ENCODE data around the gene PTPN2. TPM values are rescaled to one million over a fixed set of nuclear protein-coding genes. Genes with fewer than 3 reads are reported as not detected.
A peak's percentile ranks its signal among the peaks of the same experiment; 100 is the strongest.

PTPN2 gene
- total and polyA plus RNA-seq, 9 of the 15 experiments (the other 6 are each of a cell fraction or from before 2014, with no cell fraction given): 36.6 to 66.4 (median 43.8) TPM

DNA sequence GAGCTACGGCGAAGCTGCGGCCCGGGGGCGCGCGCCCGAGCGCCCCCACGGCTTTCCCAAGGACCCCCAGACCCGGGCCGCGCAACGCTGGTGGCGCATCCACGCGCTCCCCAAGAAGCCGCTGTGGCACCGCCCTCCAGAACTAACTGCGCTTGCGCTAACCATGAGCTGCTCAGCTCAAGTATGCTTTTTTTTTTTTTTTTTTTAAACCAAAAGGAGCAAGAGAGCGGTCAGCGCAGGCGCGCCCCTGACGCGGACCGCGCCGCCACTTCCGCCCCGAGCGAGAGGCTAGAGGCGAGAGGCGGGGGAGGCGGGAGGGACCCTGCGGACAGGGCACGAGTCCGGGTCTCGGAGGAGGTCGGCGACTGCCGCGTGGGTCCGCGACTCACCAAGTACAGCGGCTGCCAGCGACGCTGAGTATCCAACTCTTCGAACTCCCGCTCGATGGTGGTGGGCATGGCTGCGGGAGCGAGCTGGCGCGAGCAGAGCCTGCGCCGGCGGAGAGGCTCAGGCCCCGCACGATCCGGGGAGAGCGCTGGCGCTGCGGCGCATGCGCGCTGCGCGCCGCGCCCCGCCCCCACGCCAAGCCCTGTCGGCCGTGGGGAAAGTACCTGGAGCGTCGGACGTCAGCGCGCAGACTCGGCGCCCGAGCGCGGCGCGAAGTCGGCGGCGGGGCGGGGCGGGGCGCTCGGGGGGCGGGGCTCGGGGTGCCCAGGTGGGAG, at the start of gene PTPN2 (continued):
- TF ChIP-seq MTA1 (IDR thresholded peaks at IDR 0.05; ENCODE audit: borderline replicate concordance): no peak
- TF ChIP-seq, protein P1, sequence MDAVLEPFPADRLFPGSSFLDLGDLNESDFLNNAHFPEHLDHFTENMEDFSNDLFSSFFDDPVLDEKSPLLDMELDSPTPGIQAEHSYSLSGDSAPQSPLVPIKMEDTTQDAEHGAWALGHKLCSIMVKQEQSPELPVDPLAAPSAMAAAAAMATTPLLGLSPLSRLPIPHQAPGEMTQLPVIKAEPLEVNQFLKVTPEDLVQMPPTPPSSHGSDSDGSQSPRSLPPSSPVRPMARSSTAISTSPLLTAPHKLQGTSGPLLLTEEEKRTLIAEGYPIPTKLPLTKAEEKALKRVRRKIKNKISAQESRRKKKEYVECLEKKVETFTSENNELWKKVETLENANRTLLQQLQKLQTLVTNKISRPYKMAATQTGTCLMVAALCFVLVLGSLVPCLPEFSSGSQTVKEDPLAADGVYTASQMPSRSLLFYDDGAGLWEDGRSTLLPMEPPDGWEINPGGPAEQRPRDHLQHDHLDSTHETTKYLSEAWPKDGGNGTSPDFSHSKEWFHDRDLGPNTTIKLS (IDR thresholded peaks at IDR 0.05; ENCODE audit: borderline replicate concordance, low read depth): peak; percentile 70
- TF ChIP-seq ZNF586 (CRISPR knock-in tag; conservative IDR thresholded peaks at IDR 0.05): no peak
- no peak; the same call in 1 of the 2 replicates for TF ChIP-seq NR3C1 (CRISPR knock-in tag; IDR thresholded peaks at IDR 0.05)
- no peak; the same call in 1 of the 2 replicates for TF ChIP-seq CHCHD3 (CRISPR knock-in tag; IDR thresholded peaks at IDR 0.05)
- TF ChIP-seq POLR2AphosphoS2 (IDR thresholded peaks at IDR 0.05; ENCODE audit: low read length): peak; percentile 32; the same call in 1 of the 2 replicates
- TF ChIP-seq KHSRP (IDR thresholded peaks at IDR 0.05): no peak
- peak; percentile 70 for TF ChIP-seq SIN3B (IDR thresholded peaks at IDR 0.05; ENCODE audit: low read depth)
- peak; percentile 63 to 91 for TF ChIP-seq MAZ (CRISPR knock-in tag; conservative IDR thresholded peaks at IDR 0.05 in 1 of 2, IDR thresholded peaks at IDR 0.05 in 1 of 2)
- no peak for TF ChIP-seq ZFP1 (CRISPR knock-in tag; IDR thresholded peaks at IDR 0.05)
- no peak for TF ChIP-seq NUFIP1 (IDR thresholded peaks at IDR 0.05; ENCODE audit: partially characterized antibody)
- TF ChIP-seq DPF2 (IDR thresholded peaks at IDR 0.05): no peak
- TF ChIP-seq MTA3 (IDR thresholded peaks at IDR 0.05; ENCODE audit: borderline replicate concordance): peak; percentile 78; the same call in 1 of the 2 replicates
- no peak for TF ChIP-seq SP2 (IDR thresholded peaks at IDR 0.05; ENCODE audit: extremely low read depth, low read depth, low read length, poor library complexity, severe bottlenecking)
- peak; percentile 74 for TF ChIP-seq TBP (optimal IDR thresholded peaks at IDR 0.05; ENCODE audit: low read depth, low read length)
- peak; percentile 63 for TF ChIP-seq NFIC (IDR thresholded peaks at IDR 0.05)
- peak; percentile 81 for TF ChIP-seq BHLHE40 (IDR thresholded peaks at IDR 0.05; ENCODE audit: low read length)
- TF ChIP-seq, protein P2, sequence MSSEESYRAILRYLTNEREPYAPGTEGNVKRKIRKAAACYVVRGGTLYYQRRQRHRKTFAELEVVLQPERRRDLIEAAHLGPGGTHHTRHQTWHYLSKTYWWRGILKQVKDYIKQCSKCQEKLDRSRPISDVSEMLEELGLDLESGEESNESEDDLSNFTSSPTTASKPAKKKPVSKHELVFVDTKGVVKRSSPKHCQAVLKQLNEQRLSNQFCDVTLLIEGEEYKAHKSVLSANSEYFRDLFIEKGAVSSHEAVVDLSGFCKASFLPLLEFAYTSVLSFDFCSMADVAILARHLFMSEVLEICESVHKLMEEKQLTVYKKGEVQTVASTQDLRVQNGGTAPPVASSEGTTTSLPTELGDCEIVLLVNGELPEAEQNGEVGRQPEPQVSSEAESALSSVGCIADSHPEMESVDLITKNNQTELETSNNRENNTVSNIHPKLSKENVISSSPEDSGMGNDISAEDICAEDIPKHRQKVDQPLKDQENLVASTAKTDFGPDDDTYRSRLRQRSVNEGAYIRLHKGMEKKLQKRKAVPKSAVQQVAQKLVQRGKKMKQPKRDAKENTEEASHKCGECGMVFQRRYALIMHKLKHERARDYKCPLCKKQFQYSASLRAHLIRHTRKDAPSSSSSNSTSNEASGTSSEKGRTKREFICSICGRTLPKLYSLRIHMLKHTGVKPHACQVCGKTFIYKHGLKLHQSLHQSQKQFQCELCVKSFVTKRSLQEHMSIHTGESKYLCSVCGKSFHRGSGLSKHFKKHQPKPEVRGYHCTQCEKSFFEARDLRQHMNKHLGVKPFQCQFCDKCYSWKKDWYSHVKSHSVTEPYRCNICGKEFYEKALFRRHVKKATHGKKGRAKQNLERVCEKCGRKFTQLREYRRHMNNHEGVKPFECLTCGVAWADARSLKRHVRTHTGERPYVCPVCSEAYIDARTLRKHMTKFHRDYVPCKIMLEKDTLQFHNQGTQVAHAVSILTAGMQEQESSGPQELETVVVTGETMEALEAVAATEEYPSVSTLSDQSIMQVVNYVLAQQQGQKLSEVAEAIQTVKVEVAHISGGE (CRISPR knock-in tag; IDR thresholded peaks at IDR 0.05): 0 out of 6 replicates have a peak, but pooled peaks of 1 of the 3 experiments have one; percentile 48
- TF ChIP-seq, protein P3, sequence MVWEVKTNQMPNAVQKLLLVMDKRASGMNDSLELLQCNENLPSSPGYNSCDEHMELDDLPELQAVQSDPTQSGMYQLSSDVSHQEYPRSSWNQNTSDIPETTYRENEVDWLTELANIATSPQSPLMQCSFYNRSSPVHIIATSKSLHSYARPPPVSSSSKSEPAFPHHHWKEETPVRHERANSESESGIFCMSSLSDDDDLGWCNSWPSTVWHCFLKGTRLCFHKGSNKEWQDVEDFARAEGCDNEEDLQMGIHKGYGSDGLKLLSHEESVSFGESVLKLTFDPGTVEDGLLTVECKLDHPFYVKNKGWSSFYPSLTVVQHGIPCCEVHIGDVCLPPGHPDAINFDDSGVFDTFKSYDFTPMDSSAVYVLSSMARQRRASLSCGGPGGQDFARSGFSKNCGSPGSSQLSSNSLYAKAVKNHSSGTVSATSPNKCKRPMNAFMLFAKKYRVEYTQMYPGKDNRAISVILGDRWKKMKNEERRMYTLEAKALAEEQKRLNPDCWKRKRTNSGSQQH (CRISPR knock-in tag; IDR thresholded peaks at IDR 0.05): peak; percentile 18; the same call in 1 of the 2 replicates
- TF ChIP-seq, protein P4, sequence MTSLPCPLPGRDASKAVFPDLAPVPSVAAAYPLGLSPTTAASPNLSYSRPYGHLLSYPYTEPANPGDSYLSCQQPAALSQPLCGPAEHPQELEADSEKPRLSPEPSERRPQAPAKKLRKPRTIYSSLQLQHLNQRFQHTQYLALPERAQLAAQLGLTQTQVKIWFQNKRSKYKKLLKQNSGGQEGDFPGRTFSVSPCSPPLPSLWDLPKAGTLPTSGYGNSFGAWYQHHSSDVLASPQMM (CRISPR knock-in tag; IDR thresholded peaks at IDR 0.05): no peak
- TF ChIP-seq GATAD2A (IDR thresholded peaks at IDR 0.05): 0 out of 2 replicates have a peak, but pooled peaks have one; percentile 13
- peak; percentile 59; the same call in 1 of the 2 replicates for TF ChIP-seq SMAD3 (CRISPR knock-in tag; conservative IDR thresholded peaks at IDR 0.05)
- peak; percentile 97 for TF ChIP-seq RBFOX2 (IDR thresholded peaks at IDR 0.05; ENCODE audit: low read depth, low read length)

All from K562 (cell line).